Measurements from ENCODE around the gene DHRSX.
"Not testable (repeated sequence)": the region's sequence is repeated elsewhere in the genome, so short reads cannot be mapped to it uniquely, and the experiment has no call there.

DHRSX gene

GRCh38 chrX:2395261-2395992 is 105.3 kb downstream of the DHRSX start:
- no peak for DNase-seq (ENCODE audit: low read depth)

GRCh38 chrX:2391869-2392606 is 108.7 kb downstream of the DHRSX start:
- no peak for DNase-seq (ENCODE audit: low read depth)

DNA sequence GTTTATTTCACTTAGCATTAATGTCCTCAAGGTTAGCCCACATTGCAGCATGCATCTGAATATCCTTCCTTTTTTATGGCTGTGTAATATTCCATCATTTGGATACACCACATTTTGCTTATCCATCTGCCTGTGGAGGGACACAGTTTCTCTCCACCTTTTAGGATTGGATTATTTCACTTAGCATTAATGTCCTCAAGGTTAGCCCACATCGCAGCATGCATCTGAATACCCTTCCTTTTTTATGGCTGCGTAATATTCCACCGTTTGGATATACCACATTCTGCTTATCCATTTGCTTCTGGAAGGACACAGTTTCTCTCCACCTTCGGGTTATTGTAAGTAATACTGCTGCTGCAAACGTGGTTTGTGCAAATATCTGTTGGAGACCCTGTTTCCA is 110.0 kb downstream of the DHRSX start:
- DNase-seq (ENCODE audit: low read depth): no peak

DNA sequence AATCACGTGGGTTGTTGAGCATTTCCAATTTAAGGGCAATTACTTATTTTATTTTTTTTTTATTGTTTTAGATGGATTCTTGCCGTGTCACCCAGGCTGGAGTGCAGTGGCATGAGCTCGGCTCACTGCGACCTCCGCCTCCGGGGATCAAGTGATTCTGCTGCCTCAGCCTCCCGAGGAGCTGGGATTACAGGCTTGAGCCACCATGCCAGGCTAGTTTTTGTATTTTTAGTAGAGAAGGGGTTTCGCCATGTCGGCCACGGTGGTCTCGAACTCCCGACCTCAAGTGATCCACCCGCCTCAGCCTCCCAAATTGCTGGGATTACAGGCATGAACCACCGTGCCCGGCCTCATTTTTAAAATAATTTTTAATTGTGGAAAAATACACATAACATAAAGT is 111.0 kb downstream of the DHRSX start:
- not testable (repeated sequence) for DNase-seq (ENCODE audit: low read depth)

GRCh38 chrX:2389324-2389723 is 111.5 kb downstream of the DHRSX start:
- no peak for DNase-seq (ENCODE audit: low read depth)

DNA sequence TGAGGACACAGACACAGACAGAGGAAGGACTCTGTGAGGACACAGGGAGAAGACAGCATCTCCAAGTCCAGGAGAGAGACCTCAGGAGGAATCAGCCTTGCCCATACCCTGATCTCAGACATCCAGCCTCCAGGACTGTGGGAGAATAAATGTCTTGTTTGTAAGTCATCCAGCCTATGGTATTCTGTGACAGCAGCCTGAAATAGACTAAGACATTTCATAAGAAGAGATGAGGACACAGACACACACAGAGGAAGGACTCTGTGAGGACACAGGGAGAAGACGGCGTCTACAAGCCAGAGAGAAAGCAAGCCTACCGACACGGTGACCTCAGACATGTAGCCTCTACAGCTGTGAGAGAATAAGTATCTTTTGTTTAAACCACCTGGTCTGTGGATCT is 112.1 kb downstream of the DHRSX start:
- DNase-seq (ENCODE audit: low read depth): no peak

GRCh38 chrX:2387614-2388239 is 113.0 kb downstream of the DHRSX start:
- no peak for DNase-seq (ENCODE audit: low read depth)

DNA sequence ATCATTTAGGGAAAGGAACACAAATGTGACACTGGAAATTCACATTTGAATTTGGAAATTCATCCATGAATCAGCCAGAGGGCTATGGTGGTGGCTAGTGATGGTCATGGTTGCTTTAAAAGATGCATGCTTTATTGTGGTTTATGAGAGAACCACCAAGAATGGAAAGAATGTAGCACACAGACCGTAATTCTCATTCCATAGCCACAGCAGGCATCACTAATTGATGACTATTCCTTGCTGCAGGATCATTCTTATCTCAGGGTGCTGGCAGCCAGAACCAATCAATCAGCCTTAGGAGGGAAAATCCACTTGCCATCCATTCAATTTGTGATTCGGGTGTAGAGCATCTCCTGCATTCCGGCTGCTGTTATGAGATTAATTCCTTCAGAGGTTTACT is 115.6 kb downstream of the DHRSX start:
- DNase-seq (ENCODE audit: low read depth): no peak

DNA sequence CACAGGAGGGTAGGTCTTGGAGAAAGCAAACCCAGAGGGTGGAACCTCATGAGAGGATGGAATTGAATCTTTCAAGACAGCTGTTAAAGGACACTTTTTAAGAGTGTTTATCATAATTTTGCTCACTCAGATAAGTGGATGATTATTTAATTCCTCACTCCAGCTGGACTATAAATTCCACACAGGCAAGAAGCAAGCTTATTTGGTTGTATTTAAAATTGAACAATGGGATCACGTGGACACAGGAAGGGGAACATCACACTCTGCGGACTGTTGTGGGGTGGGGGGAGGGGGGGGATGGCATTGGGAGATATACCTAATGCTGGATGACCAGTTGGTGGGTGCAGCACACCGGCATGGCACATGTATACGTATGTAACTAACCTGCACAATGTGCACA is 116.3 kb downstream of the DHRSX start:
- DNase-seq (ENCODE audit: low read depth): no peak

GRCh38 chrX:2383735-2384134 is 117.0 kb downstream of the DHRSX start:
- no peak for DNase-seq (ENCODE audit: low read depth)

- no peak for DNase-seq (ENCODE audit: low read depth)
Measured at GRCh38 chrX:2383144-2383543, 117.6 kb downstream of the DHRSX start.

GRCh38 chrX:2382433-2383048 is 118.2 kb downstream of the DHRSX start:
- not testable (repeated sequence) for DNase-seq (ENCODE audit: low read depth)

DNA sequence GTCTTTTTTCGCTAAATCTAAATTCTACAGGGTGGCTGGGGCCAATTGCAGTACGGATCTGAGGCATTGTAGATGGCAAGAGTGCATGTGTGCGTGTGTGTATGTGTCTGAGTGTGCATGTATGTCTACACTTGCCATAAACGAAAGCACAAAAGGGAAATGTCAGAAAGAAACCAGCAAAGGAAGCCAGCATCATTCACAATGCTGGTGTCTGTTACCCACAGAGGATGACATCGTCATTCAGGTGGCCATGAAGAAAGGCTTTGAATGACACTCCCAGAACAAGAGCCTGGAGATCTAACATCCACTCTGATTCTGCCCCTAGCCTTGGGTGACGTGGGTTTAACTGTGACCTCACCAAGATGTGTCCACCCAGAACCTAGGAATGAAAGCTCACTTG is 124.6 kb downstream of the DHRSX start:
- no peak for DNase-seq (ENCODE audit: low read depth)

DNA sequence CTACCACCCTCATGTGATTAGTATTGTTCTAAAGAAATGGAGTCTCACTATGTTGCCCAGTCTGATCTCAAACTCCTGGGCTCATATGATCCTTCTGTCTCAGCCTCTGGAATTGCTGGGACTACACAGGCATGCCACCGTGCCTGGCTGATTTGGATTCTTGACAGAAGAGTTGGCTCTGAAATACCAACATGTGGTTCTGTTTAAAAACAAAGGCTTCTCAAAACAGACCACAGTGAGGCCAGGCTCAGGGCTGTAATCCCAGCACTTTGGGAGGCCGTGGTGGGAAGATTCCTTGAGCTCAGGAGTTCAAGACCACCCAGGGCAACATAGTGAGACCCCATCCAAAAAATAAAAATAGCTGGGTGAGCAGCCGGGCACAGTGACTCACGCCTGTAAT is 126.7 kb downstream of the DHRSX start:
- DNase-seq (ENCODE audit: low read depth): no peak

GRCh38 chrX:2373615-2374014 is 127.2 kb downstream of the DHRSX start:
- no peak for DNase-seq (ENCODE audit: low read depth)

DNA sequence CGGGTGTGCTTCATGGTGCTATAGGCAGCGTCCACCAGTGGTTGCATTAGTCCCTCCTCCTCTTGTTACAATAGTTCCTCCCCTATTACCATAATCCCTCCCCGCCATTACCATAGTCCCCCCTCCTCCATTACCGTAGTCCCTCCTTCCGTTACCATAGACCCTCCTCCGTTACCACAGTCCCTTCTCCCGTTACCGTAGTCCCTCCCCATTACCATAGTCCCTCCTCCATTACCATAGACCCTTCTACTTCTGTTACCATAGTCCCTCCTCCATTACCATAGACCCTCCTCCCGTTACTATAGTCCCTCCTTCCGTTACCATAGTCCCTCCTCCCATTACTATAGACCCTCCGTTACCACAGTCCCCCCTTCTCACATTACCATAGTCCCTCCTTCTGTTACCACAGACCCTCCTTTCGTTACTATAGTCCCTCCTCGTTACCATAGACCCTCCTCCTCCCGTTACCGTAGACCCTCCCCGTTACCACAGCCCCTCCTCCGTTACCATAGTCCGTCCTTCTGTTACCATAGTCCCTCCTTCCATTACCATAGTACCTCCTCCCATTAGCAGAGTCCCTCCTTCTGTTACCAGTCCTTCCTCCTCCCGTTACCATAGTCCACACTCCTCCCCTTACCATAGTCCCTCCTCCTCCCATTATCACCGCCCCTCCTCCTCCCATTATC is 129.6 kb downstream of the DHRSX start:
- DNase-seq (ENCODE audit: low read depth): no peak

DNA sequence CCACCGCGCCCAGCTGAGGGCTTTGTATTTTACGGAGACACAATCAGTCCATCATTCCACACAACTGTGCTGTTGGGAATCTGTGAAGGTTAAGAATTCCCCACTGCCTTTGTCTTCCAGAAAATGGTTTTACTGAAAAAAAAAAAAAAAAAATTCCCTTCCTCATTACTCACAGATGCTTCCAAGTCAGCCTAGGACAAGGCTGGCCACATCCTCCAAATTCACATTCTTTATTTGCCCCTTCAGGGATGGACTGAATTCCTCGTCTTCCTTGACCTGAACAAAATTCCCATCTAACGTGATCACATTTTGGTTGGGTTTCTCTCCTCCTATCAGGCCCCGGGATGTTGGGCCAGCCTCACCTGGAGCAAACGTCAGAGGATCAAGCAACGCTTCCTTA is 130.3 kb downstream of the DHRSX start:
- no peak for DNase-seq (ENCODE audit: low read depth)

GRCh38 chrX:2369206-2369605 is 131.6 kb downstream of the DHRSX start:
- no peak for DNase-seq (ENCODE audit: low read depth)

DNA sequence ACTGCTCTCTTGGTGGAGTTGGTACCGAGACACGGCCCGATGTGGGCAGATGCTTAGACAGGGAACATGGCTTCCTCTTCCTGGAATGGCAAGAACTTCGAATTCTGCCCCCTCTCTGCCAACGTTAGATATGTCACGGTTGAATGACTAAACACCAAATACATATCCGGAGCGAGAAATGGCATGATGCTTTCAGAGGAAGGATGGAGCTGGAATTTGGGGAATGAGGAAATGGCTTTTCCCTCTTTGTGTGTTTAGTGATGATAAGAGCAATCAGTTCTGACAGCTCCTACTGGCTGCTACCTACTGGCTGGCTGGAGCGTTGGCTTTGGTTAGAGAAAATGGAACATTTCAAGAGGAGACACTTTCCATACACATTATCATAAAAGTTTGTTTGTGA is 140.0 kb downstream of the DHRSX start:
- DNase-seq (ENCODE audit: low read depth): no peak

GRCh38 chrX:2359522-2359921 is 141.3 kb downstream of the DHRSX start:
- not testable (repeated sequence) for DNase-seq (ENCODE audit: low read depth)

DNA sequence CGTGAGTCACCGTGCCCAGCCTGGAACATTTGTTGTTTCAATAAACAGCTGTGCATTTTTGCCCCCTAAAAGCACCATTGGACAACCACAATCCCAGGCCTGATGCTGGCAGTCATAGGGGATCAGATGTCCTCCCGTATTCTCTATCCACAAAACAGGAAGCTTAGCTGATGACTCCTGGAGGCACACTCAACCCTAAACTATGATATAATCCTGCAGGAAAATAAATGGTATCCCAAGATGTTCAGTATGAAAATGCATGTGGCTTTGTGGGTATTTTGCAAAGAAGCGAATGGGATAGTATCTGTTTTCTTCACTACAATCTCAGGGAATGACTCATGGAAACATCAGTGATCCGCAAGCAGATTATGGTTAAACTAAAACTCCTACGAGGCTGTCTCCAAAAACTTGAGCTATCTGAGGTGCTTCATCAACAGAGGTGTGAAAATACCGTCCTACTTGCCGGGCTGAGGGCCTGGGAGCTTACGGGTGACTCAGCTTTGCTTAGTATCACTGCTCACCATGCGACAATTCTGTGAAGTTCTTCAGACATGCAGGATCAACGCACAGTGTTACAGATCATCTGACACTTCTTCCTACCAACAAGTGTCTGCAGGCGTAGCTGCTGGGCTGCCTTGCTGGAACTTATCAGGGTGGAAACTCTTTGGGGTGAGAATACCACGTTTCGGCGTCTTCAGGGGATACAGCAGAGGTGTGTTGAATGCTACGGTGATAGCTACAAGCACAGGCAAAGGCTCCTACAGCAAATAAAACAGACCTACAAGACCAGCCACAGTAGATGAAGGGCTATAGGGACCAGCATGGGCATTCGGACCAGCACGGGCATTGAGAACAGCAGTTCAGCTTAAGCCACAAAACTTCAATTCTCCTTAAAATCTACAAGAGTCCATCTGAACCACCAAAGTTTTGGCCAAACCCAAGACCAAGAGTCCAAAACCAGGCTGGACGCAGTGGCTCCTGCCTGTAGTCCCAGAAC is 148.5 kb downstream of the DHRSX start:
- no peak for DNase-seq (ENCODE audit: low read depth)
